Measurements from ENCODE around the gene GRM7.

GRM7 gene

DNA sequence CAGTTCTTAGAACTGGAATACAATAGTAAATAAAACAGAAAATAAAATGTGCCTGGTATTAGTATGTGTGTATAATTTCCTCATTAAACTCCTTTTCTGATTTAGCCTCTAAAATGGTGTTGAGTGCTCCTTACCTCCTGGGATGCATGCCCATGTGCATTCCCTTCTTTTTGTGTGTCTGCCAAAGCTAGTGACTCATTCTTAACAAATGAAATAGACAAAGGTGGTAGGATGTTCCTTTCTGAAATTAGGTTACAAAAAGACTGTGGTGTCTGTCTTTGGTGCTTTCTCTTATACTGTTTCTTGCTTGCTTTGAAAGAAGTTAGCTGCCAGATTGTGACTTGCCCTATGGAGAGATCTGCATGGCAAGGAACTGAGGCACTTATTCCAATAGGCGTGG, 623.7 kb downstream of the GRM7 start (continued):
- TF ChIP-seq, protein P1, sequence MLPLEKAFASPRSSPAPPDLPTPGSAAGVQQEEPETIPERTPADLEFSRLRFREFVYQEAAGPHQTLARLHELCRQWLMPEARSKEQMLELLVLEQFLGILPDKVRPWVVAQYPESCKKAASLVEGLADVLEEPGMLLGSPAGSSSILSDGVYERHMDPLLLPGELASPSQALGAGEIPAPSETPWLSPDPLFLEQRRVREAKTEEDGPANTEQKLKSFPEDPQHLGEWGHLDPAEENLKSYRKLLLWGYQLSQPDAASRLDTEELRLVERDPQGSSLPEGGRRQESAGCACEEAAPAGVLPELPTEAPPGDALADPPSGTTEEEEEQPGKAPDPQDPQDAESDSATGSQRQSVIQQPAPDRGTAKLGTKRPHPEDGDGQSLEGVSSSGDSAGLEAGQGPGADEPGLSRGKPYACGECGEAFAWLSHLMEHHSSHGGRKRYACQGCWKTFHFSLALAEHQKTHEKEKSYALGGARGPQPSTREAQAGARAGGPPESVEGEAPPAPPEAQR (tag by site-specific recombination; IDR thresholded peaks at IDR 0.05), result no peak
- no peak for TF ChIP-seq CTCF (tag by site-specific recombination; IDR thresholded peaks at IDR 0.05)
- TF ChIP-seq ZNF311 (tag by site-specific recombination; IDR thresholded peaks at IDR 0.05; ENCODE audit: borderline replicate concordance), result no peak

DNA sequence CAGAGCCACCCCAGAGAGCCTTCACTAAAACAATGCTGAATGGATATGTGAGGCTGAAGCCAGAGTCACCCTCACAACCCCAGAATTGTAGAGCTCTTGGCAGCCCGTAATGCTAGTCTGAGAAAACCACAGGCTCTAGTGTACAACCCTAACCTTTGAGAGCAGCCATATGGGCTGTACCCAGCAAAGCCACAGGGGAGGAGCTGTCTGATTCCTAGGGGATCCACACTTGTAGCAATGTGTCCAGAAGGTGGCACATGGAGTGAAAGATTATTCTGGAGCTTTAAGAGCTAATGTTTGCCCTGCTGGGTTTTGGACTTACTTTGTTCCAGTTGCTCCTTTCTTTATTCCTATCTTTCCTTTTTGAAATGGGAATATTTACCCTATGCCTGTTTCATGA, 626.8 kb downstream of the GRM7 start:
- Histone ChIP-seq H3K4me1 (ENCODE audit: control insufficient read depth, insufficient read depth, low read length) (no peaks in the 10 kb centered on the region), H3K4me3 (ENCODE audit: low read depth, low read length) (no peak overlapping the region), H3K9me3 (ENCODE audit: control insufficient read depth, insufficient read depth, low read depth, low read length) (no peaks in the 10 kb centered on the region), H3K36me3 (ENCODE audit: control insufficient read depth in 2 of 2, insufficient read depth in 1 of 2, low read length in 2 of 2) (no peaks in the 10 kb centered on the region), H3K27ac (ENCODE audit: extremely low read depth, low read depth, low read length) (no peak overlapping the region)
- ChIA-PET POLR2A (no interaction called here), CTCF (no interaction called here)
- TF ChIP-seq ZNF701 (tag by site-specific recombination; IDR thresholded peaks at IDR 0.05) (no peak), ZNF19 (tag by site-specific recombination; IDR thresholded peaks at IDR 0.05; ENCODE audit: low read depth) (no peak), ZNF544 (tag by site-specific recombination; IDR thresholded peaks at IDR 0.05) (no peak), MEIS1 (CRISPR knock-in tag; IDR thresholded peaks at IDR 0.05; ENCODE audit: borderline replicate concordance) (no peak), ZNF354C (tag by site-specific recombination; IDR thresholded peaks at IDR 0.05; ENCODE audit: borderline replicate concordance, low read depth) (no peak), GLI2 (tag by site-specific recombination; IDR thresholded peaks at IDR 0.05; ENCODE audit: borderline replicate concordance, low read depth) (no peak), ZNF324 (tag by site-specific recombination; IDR thresholded peaks at IDR 0.05) (no peak), OSR2 (tag by site-specific recombination; IDR thresholded peaks at IDR 0.05) (no peak), ZNF792 (tag by site-specific recombination; IDR thresholded peaks at IDR 0.05) (no peak), ZNF843 (tag by site-specific recombination; IDR thresholded peaks at IDR 0.05) (no peak), ZNF391 (tag by site-specific recombination; IDR thresholded peaks at IDR 0.05; ENCODE audit: borderline replicate concordance, low read depth) (no peak), ZBTB17 (tag by site-specific recombination; IDR thresholded peaks at IDR 0.05) (no peak), SP7 (tag by site-specific recombination; IDR thresholded peaks at IDR 0.05) (no peak)
- TF ChIP-seq, protein P2, sequence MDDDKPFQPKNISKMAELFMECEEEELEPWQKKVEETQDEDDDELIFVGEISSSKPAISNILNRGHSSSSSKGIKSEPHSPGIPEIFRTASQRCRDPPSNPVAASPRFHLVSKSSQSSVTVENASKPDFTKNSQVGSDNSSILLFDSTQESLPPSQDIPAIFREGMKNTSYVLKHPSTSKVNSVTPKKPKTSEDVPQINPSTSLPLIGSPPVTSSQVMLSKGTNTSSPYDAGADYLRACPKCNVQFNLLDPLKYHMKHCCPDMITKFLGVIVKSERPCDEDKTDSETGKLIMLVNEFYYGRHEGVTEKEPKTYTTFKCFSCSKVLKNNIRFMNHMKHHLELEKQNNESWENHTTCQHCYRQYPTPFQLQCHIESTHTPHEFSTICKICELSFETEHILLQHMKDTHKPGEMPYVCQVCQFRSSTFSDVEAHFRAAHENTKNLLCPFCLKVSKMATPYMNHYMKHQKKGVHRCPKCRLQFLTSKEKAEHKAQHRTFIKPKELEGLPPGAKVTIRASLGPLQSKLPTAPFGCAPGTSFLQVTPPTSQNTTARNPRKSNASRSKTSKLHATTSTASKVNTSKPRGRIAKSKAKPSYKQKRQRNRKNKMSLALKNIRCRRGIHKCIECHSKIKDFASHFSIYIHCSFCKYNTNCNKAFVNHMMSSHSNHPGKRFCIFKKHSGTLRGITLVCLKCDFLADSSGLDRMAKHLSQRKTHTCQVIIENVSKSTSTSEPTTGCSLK (tag by site-specific recombination; IDR thresholded peaks at IDR 0.05), result no peak
- TF ChIP-seq, protein P3, sequence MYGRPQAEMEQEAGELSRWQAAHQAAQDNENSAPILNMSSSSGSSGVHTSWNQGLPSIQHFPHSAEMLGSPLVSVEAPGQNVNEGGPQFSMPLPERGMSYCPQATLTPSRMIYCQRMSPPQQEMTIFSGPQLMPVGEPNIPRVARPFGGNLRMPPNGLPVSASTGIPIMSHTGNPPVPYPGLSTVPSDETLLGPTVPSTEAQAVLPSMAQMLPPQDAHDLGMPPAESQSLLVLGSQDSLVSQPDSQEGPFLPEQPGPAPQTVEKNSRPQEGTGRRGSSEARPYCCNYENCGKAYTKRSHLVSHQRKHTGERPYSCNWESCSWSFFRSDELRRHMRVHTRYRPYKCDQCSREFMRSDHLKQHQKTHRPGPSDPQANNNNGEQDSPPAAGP (tag by site-specific recombination; IDR thresholded peaks at IDR 0.05), result no peak
- TF ChIP-seq, protein P4, sequence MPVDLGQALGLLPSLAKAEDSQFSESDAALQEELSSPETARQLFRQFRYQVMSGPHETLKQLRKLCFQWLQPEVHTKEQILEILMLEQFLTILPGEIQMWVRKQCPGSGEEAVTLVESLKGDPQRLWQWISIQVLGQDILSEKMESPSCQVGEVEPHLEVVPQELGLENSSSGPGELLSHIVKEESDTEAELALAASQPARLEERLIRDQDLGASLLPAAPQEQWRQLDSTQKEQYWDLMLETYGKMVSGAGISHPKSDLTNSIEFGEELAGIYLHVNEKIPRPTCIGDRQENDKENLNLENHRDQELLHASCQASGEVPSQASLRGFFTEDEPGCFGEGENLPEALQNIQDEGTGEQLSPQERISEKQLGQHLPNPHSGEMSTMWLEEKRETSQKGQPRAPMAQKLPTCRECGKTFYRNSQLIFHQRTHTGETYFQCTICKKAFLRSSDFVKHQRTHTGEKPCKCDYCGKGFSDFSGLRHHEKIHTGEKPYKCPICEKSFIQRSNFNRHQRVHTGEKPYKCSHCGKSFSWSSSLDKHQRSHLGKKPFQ (tag by site-specific recombination; IDR thresholded peaks at IDR 0.05), result no peak
- TF ChIP-seq, protein P5, sequence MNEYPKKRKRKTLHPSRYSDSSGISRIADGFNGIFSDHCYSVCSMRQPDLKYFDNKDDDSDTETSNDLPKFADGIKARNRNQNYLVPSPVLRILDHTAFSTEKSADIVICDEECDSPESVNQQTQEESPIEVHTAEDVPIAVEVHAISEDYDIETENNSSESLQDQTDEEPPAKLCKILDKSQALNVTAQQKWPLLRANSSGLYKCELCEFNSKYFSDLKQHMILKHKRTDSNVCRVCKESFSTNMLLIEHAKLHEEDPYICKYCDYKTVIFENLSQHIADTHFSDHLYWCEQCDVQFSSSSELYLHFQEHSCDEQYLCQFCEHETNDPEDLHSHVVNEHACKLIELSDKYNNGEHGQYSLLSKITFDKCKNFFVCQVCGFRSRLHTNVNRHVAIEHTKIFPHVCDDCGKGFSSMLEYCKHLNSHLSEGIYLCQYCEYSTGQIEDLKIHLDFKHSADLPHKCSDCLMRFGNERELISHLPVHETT (tag by site-specific recombination; IDR thresholded peaks at IDR 0.05), result no peak
